Measurements from ENCODE around the gene LIN54. TPM values are rescaled to one million over a fixed set of nuclear protein-coding genes. Genes with fewer than 3 reads are reported as not detected.
"Not testable (repeated sequence)": the region's sequence is repeated elsewhere in the genome, so short reads cannot be mapped to it uniquely, and the experiment has no call there.

Gene LIN54
- total RNA-seq, 1 donor from 2014 or later = 7.4 TPM

GRCh38 chr4:82965763-82966162 lies 44.9 kb downstream of the LIN54 start:
- no peak for DNase-seq (ENCODE audit: low spot score)
- intact Hi-C loops (cut with DNase I) = no loop called here

GRCh38 chr4:82957045-82957444 lies 53.6 kb downstream of the LIN54 start:
- intact Hi-C loops (cut with DNase I) = no loop called here
- no peak for DNase-seq (ENCODE audit: low spot score)

GRCh38 chr4:82954212-82954611 lies 56.4 kb downstream of the LIN54 start:
- DNase-seq (ENCODE audit: low spot score) = no peak
- intact Hi-C loops (cut with DNase I) = no loop called here

GRCh38 chr4:82951196-82951595 lies 59.4 kb downstream of the LIN54 start:
- intact Hi-C loops (cut with DNase I) = no loop called here
- no peak for DNase-seq (ENCODE audit: low spot score)

- intact Hi-C loops (cut with DNase I) = no loop called here
- DNase-seq (ENCODE audit: low spot score) = no peak
Measured at GRCh38 chr4:82948647-82949204, 61.9 kb downstream of the LIN54 start.

GRCh38 chr4:82947498-82947897 lies 63.1 kb downstream of the LIN54 start:
- no peak for DNase-seq (ENCODE audit: low spot score)
- intact Hi-C loops (cut with DNase I) = no loop called here

GRCh38 chr4:82939414-82939813 lies 71.2 kb downstream of the LIN54 start:
- no peak for DNase-seq (ENCODE audit: low spot score)
- intact Hi-C loops (cut with DNase I) = no loop called here

GRCh38 chr4:82934441-82934840 lies 76.2 kb downstream of the LIN54 start:
- DNase-seq (ENCODE audit: low spot score) = no peak
- intact Hi-C loops (cut with DNase I) = no loop called here

- no peak for DNase-seq (ENCODE audit: low spot score)
- intact Hi-C loops (cut with DNase I) = no loop called here
Measured at GRCh38 chr4:82930848-82931755, 79.5 kb downstream of the LIN54 start.

- intact Hi-C loops (cut with DNase I) = no loop called here
- no peak for DNase-seq (ENCODE audit: low spot score)
Measured at GRCh38 chr4:82921795-82922194, 88.8 kb downstream of the LIN54 start.

- intact Hi-C loops (cut with DNase I) = no loop called here
- DNase-seq (ENCODE audit: low spot score) = no peak
Measured at GRCh38 chr4:82919386-82919785, 91.2 kb downstream of the LIN54 start.

GRCh38 chr4:82918091-82918490 lies 92.5 kb downstream of the LIN54 start:
- DNase-seq (ENCODE audit: low spot score) = no peak
- intact Hi-C loops (cut with DNase I) = no loop called here

- intact Hi-C loops (cut with DNase I); DNase-seq (ENCODE audit: low spot score): not testable (repeated sequence)
Measured at GRCh38 chr4:82913968-82914367, 96.7 kb downstream of the LIN54 start.

- intact Hi-C loops (cut with DNase I) = no loop called here
Measured at GRCh38 chr4:82913305-82913704, 97.3 kb downstream of the LIN54 start.

GRCh38 chr4:82909326-82909725 lies 101.3 kb downstream of the LIN54 start:
- DNase-seq (ENCODE audit: low spot score) = no peak
- intact Hi-C loops (cut with DNase I) = loop anchor here (10.0 kb wide), 1 partner anchor 545 kb away; the partner anchor contains the start of genes HELQ and MRPS18C

More at GRCh38 chr4:82913305-82913704, 97.3 kb downstream of the LIN54 start:
- DNase-seq (ENCODE audit: low spot score) = no peak

GRCh38 chr4:82906469-82906868 lies 104.2 kb downstream of the LIN54 start:
- no peak for DNase-seq (ENCODE audit: low spot score)
- intact Hi-C loops (cut with DNase I) = loop anchor here (10.0 kb wide), 1 partner anchor 548 kb away; the partner anchor contains the start of genes HELQ and MRPS18C

GRCh38 chr4:82905205-82905604 lies 105.4 kb downstream of the LIN54 start:
- no peak for DNase-seq (ENCODE audit: low spot score)
- intact Hi-C loops (cut with DNase I) = loop anchor here (10.0 kb wide), 1 partner anchor 550 kb away; the partner anchor contains the start of genes HELQ and MRPS18C

- intact Hi-C loops (cut with DNase I) = loop anchor here (10.0 kb wide), 1 partner anchor 551 kb away; the partner anchor contains the start of genes HELQ and MRPS18C
- DNase-seq (ENCODE audit: low spot score) = no peak
Measured at GRCh38 chr4:82903737-82904136, 106.9 kb downstream of the LIN54 start.

- DNase-seq (ENCODE audit: low spot score) = no peak
Measured at GRCh38 chr4:82901183-82901718, 109.4 kb downstream of the LIN54 start.

More at GRCh38 chr4:82901183-82901718, 109.4 kb downstream of the LIN54 start:
- intact Hi-C loops (cut with DNase I) = loop anchor here (1.0 to 10.0 kb wide), 2 partner anchors 134 to 554 kb away; partner anchors contain the start of genes COPS4, HELQ and MRPS18C
